K562 (cell line): ENCODE results near the gene SPATA33. TPM values are rescaled to one million over a fixed set of nuclear protein-coding genes. Genes with fewer than 3 reads are reported as not detected.

Source experiments
- C11orf30 ChIP-seq: fragments of 450-650 bp; IDR thresholded peaks from 2 replicates; pipeline ENCODE4 v1.6.1; 2016; ENCODE audit warnings: low read depth, mild to moderate bottlenecking
- CBX5 ChIP-seq: IDR thresholded peaks from 2 replicates; pipeline ENCODE4 v1.6.1; 2014; ENCODE audit warnings: low read depth, borderline replicate concordance
- CCNT2 ChIP-seq: IDR thresholded peaks from 2 replicates; pipeline ENCODE4 v1.6.1; 2011; ENCODE audit warnings: borderline replicate concordance, low read depth, mild to moderate bottlenecking, moderate library complexity, mixed read lengths, low read length; ENCODE audit not compliant: insufficient read length; ENCODE audit errors: extremely low read depth
- IRF9 ChIP-seq: fragments of 450-650 bp; IDR thresholded peaks from 2 replicates; pipeline ENCODE4 v1.6.1; 2016; ENCODE audit warnings: missing biosample characterization, missing genetic modification characterization
- KDM2B ChIP-seq: fragments of 250-450 bp; sonication (Bioruptor Pico); IDR thresholded peaks from 2 replicates; pipeline ENCODE4 v1.8.0; 2021; ENCODE audit warnings: mild to moderate bottlenecking, moderate library complexity
- MTA2 ChIP-seq: fragments of 450-650 bp; IDR thresholded peaks from 2 replicates; pipeline ENCODE4 v1.6.1; 2016; ENCODE audit warnings: low read depth
- NFE2 ChIP-seq: IDR thresholded peaks from 2 replicates; pipeline ENCODE4 v1.6.1; 2014; ENCODE audit warnings: antibody characterized with exemption, low read depth
- PYGO2 ChIP-seq: fragments of 450-650 bp; IDR thresholded peaks from 2 replicates; pipeline ENCODE4 v1.6.1; 2016; ENCODE audit warnings: mild to moderate bottlenecking, missing genetic modification characterization, moderate library complexity, missing compliant biosample characterization
- SMAD3 ChIP-seq: fragments of 450-650 bp; formaldehyde crosslinking; conservative IDR thresholded peaks from 2 replicates; pipeline ENCODE4 v1.4.0; 2020; ENCODE audit warnings: mild to moderate bottlenecking
- ZNF239 ChIP-seq: fragments of 250-450 bp; sonication (Bioruptor Pico); IDR thresholded peaks from 2 replicates; pipeline ENCODE4 v1.4.0; 2020; ENCODE audit warnings: mild to moderate bottlenecking
- ZNF41 ChIP-seq: fragments of 250-450 bp; sonication (Bioruptor Pico); conservative IDR thresholded peaks from 2 replicates; pipeline ENCODE4 v1.4.0; 2020; ENCODE audit warnings: mild to moderate bottlenecking
- ZNF644 ChIP-seq: fragments of 200-800 bp; sonication (Bioruptor generic); IDR thresholded peaks from 2 replicates; pipeline ENCODE4 v1.6.1; 2016; ENCODE audit warnings: low read depth, missing genetic modification characterization, missing compliant biosample characterization
- ZNF707 ChIP-seq: fragments of 250-450 bp; sonication (Bioruptor Pico); conservative IDR thresholded peaks from 2 replicates; pipeline ENCODE4 v1.8.0; 2022; ENCODE audit warnings: inconsistent platforms, mild to moderate bottlenecking, moderate library complexity
- polyA plus RNA-seq, 8 experiments: library from polyadenylated mRNA; depleted of rRNA in 4 of 8; stranded (reverse) in 5 of 8; unstranded in 3 of 8; fragments of >200 nt; fragmentation: Nextera tagmentation in 2 of 8; fragmentation: Illumina TruSeq in 1 of 8; extraction: Ambion mirVana in 2 of 8; extraction: Trizol in 1 of 8; gene quantifications; 2 replicates each; pipeline versions ENCODE4 v1.2.1 to v1.2.3, GENCODE V29; 2011 to 2014; ENCODE audit warnings: inconsistent platforms in 1 of 8, missing spikeins in 1 of 8
- total RNA-seq, 7 experiments: library from RNA; depleted of rRNA in 6 of 7; stranded (reverse); fragments of >200 nt in 6 of 7; fragmentation: Illumina TruSeq in 2 of 7; extraction: Trizol in 2 of 7; gene quantifications; 2 replicates each; pipeline versions ENCODE4 v1.2.1 to v1.2.3, GENCODE V29; 2011 to 2021; ENCODE audit warnings: low replicate concordance in 1 of 7
- TF ChIP-seq, protein P1 (sequence below): fragments of 250-450 bp; sonication (Bioruptor Pico); IDR thresholded peaks from 2 replicates; pipeline ENCODE4 v1.5.0; 2022; ENCODE audit warnings: mild to moderate bottlenecking
- TF ChIP-seq, protein P2 (sequence below): fragments of 250-450 bp; sonication (Bioruptor Pico); IDR thresholded peaks from 2 replicates; pipeline ENCODE4 v1.5.0; 2020; ENCODE audit warnings: mild to moderate bottlenecking

SPATA33 gene
- total and polyA plus RNA-seq, 9 of the 15 experiments (the other 6 are each of a cell fraction or from before 2014, with no cell fraction given), result 4.0 to 20.0 (median 11.8) TPM

DNA sequence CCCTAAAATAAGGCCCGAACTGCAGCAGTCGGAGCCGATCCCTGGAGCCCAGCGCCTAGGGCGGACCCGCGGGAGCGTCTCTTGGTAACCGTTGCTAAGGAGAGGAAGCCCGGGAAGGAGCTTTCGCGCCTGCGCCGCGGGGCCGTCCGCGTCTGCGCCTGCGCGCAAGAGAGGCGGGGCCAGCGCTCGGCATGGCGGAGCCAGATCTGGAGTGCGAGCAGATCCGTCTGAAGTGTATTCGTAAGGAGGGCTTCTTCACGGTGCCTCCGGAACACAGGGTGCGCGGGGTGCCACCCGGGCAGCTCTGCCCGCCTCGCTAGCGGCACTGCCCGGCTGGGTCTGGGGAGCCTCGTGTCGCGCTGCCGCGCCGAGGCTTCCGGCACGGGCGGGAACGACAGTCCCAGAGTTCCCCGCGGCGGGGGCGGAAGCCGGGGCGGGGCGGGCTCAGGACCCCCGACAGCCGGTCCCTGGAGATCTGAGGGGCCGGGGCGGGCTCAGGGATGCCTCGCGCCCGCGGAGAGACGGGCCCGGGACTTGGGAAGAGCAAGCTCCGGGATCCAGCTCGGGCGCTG is 29.0 kb downstream of the SPATA33 start, which contains the start of gene CDK10 (continued):
- TF ChIP-seq, protein P1, sequence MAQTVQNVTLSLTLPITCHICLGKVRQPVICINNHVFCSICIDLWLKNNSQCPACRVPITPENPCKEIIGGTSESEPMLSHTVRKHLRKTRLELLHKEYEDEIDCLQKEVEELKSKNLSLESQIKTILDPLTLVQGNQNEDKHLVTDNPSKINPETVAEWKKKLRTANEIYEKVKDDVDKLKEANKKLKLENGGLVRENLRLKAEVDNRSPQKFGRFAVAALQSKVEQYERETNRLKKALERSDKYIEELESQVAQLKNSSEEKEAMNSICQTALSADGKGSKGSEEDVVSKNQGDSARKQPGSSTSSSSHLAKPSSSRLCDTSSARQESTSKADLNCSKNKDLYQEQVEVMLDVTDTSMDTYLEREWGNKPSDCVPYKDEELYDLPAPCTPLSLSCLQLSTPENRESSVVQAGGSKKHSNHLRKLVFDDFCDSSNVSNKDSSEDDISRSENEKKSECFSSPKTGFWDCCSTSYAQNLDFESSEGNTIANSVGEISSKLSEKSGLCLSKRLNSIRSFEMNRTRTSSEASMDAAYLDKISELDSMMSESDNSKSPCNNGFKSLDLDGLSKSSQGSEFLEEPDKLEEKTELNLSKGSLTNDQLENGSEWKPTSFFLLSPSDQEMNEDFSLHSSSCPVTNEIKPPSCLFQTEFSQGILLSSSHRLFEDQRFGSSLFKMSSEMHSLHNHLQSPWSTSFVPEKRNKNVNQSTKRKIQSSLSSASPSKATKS, result no peak
- TF ChIP-seq ZNF41 (CRISPR knock-in tag) (no peak), SMAD3 (no peak), NFE2 (no peak), KDM2B (CRISPR knock-in tag) (no peak), C11orf30 (peak; percentile 85), IRF9 (tag) (no peak), MTA2 (no peak), ZNF239 (CRISPR knock-in tag) (no peak; the same call in 1 of the 2 replicates), PYGO2 (tag) (no peak), CCNT2 (no peak), CBX5 (no peak), ZNF644 (no peak), ZNF707 (CRISPR knock-in tag) (no peak)
- TF ChIP-seq, protein P2, sequence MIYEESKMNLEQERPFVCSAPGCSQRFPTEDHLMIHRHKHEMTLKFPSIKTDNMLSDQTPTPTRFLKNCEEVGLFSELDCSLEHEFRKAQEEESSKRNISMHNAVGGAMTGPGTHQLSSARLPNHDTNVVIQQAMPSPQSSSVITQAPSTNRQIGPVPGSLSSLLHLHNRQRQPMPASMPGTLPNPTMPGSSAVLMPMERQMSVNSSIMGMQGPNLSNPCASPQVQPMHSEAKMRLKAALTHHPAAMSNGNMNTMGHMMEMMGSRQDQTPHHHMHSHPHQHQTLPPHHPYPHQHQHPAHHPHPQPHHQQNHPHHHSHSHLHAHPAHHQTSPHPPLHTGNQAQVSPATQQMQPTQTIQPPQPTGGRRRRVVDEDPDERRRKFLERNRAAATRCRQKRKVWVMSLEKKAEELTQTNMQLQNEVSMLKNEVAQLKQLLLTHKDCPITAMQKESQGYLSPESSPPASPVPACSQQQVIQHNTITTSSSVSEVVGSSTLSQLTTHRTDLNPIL (CRISPR knock-in tag), result no peak
